EL (cell line): Measurements from ENCODE around the gene GPBP1L1.
"Not testable (repeated sequence)": the region's sequence is repeated elsewhere in the genome, so short reads cannot be mapped to it uniquely, and the experiment has no call there.

Source experiments
- DNase-seq: peaks from one replicate; pipeline ENCODE4 v3.0.0-alpha.2; 2016

GPBP1L1 gene

DNA sequence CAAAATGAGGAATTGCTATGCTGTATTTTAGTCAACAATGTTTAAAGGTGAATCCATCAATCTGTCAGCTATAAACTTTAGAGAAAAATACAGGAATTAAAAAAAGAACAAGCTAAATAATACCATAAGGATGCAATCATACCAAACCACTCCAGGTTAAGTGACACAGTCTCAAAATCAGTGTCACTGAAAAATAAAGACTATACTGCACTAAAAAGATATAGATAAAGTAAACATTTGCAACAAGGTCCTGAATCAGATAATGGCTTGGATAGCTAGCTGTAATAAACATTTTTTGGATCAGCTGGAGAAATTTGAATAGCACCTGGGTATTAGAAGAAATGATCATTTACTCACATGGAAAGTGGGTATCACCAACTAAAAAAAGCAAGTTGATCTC, 7.8 kb downstream of the GPBP1L1 start:
- no peak for DNase-seq

GRCh38 chr1:45677751-45678245, 8.5 kb downstream of the GPBP1L1 start:
- no peak for DNase-seq

GRCh38 chr1:45676553-45676952, 9.8 kb downstream of the GPBP1L1 start:
- not testable (repeated sequence) for DNase-seq

GRCh38 chr1:45674478-45674877, 11.9 kb downstream of the GPBP1L1 start:
- DNase-seq, result no peak

DNA sequence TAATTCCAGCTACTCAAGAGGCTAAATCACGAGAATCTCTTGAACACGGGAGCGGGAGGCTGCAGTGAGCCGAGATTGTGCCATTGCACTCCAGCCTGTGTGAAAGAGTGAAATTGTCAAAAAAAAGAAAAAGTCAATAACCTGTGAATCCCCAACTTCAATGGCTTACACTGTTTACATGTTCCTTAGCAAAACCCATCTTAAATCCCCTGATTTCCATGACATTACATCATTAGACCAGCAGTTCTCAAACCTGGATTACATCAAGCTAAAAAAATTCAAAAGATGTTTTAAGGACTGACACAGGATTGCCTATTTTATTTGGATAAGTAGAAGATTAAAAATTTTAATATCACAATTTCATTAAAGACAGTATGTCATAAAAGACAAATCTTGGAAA, 12.4 kb downstream of the GPBP1L1 start:
- peak; percentile 39 for DNase-seq

GRCh38 chr1:45669859-45670655, 16.3 kb downstream of the GPBP1L1 start:
- DNase-seq, result peak; percentile 63

DNA sequence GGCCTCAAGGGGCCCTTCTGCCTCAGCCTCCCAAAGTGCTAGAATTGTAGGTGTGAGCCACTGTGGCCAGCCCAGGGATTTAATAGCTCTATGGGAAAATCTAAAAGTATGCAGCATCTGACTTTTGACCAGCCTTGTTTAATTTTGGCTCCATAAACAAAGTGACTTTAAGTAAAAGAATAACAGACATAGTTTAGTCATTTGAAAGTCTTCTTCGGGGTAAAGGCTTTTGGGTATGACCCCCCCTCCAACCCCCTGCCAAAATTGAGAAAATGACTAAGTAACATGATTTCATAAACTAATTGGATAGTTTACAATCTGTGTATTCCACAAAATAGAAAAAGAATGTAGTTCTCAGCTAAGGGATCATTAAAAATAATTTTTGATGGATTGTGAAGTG, 17.0 kb downstream of the GPBP1L1 start:
- DNase-seq, result peak; percentile 25

DNA sequence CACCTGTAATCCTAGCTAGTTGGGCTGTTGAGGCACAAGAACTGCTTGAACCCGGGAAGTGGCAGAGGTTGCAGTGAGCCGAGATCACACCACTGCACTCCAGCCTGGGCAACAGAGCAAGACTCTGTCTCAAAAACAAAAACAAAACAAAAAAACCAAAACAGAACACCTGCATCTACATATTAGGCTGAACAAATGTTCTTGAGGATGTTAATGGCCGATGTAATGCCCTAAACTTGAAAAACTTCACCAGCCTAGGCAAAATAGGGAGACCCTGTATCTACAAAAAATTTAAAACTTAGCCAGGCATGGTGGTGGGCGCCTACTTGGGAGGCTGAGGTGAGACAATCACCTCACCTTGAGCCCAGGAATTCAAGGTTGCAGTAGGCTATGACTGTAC, 17.8 kb downstream of the GPBP1L1 start:
- no peak for DNase-seq

DNA sequence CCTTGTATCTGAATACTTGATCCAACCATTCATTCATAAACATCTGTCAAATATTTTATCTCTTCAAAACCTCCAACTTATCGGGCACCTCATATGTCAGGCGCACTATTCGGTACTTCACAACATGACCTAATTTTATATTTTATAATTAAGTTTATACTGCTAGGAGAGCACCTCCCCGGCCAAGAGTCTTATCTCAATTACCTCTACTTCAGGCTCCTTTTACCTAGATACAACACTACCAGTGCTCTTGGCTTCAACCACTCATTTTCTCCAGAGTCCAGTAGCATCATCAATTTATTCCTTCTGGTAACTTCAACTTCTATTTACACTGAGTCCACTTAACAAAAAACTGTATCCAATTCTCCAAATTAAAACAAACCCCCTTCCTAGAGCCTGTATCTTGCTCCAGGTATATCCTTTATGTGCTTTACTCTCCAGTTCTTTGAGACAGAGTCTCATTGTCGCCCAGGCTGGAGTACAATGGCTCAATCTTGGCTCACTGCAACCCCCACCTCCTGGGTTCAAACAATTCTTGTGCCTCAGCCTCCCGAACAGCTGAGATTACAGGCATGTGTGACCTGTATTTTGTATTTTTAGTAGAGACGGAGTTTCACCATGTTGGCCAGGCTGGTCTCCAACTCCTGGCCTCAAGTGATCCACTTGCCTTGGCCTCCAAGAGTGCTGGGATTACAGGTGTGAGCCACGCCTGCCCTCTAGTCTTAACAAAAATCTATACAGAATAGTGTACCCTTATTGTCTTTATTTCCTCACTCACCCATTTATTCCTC, 18.8 kb downstream of the GPBP1L1 start:
- DNase-seq, result no peak

DNA sequence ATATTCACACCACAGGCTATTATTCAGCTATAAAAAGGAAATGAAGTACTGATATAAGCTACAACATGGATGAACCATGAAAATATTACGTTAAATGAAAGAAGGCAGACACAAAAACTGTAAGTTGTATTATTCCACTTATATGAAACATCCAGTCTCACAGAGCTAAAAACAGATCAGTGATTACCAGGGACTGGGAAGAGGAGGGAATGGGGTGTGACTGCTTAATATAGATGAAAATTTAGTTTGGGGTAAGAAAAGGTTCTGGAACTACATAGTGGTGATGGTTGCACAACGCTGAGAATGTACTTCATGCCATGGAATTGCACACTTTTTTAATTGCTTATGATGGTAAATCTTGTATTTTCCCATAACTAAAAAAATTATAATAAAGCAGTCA, 19.5 kb downstream of the GPBP1L1 start:
- no peak for DNase-seq

- no peak for DNase-seq
Observed at GRCh38 chr1:45660336-45660735, 26.0 kb downstream of the GPBP1L1 start.

DNA sequence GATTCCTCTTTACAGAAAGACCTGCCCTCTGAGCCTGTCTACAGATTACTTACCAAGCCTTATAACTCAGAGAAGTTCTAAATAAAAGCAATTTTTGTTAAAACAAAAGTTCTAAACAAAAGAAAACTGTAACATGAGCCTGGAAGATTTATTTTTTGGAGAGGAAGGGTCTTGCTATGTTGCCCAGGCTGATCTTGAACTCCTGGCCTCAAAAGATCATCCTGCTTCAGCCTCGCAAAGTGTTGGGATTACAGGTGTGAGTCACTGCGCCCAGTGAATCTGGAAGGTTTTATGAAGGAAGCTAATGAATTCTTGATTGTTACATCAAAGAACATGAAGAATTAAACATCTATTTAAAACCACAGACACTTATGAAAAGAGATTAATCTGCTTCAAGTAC, 27.1 kb downstream of the GPBP1L1 start:
- DNase-seq, result no peak

- no peak for DNase-seq
Observed at GRCh38 chr1:45658171-45658570, 28.2 kb downstream of the GPBP1L1 start.

GRCh38 chr1:45656573-45657226, 29.6 kb downstream of the GPBP1L1 start:
- no peak for DNase-seq

- peak; percentile 28 for DNase-seq
Observed at GRCh38 chr1:45654540-45655280, 31.6 kb downstream of the GPBP1L1 start.

GRCh38 chr1:45647248-45648021, 38.9 kb downstream of the GPBP1L1 start:
- no peak for DNase-seq

DNA sequence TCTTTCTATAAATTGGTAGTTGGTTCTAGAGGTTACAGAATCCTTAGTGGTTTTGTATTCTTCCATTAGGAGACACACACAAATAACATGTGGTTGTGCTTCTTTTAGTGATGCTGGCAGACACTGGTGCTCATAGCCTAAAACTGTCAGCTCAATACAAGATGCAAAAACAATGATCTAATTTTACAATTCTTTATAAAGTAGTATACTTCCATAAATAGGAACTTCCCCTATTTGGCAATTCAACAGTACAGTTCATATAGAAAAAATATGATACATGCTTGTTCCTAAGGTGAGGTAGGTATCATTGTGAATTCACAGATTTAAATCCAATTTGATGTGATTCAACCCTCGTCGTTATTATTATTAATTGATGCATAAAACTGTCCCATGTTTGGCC, 41.7 kb downstream of the GPBP1L1 start:
- DNase-seq, result no peak

DNA sequence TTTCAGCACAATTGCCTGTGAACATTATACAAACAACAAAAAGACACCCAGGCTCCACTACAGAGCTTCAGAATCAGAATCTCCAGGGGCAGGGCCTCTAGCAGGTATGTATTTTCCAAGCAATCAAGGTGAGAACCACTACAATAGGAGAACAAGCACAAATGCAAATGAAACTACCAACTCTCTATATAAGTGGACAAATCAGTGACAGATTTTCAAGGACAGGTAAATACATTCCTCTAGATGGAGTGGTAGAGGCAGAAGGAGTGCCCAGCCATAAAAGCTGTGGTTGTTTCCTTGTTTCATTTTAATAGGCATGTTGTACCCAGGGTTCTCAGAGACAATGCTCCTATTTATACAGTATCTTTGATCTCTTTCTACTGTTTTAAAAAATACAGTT, 42.4 kb downstream of the GPBP1L1 start:
- no peak for DNase-seq

- no peak for DNase-seq
Observed at GRCh38 chr1:45643321-45643720, 43.0 kb downstream of the GPBP1L1 start.

DNA sequence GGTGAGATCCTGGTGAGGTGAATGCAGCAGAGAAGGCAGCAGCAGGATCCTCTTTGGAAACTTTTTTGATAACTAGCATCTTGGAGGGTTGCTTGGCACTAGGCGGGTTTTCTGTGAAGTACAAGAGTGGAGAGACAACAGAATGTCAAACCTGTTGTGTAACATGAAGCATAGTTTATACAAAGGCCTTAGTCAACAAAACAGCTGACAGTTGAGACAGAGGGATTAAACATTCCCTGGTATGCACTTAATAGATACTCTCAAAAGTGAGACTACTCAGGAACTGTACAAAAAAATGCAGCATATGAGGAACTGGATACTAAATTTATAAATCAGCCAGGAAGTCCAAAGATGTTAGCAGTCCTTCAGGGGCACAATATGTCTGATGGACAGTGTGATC, 46.0 kb downstream of the GPBP1L1 start:
- DNase-seq, result no peak

DNA sequence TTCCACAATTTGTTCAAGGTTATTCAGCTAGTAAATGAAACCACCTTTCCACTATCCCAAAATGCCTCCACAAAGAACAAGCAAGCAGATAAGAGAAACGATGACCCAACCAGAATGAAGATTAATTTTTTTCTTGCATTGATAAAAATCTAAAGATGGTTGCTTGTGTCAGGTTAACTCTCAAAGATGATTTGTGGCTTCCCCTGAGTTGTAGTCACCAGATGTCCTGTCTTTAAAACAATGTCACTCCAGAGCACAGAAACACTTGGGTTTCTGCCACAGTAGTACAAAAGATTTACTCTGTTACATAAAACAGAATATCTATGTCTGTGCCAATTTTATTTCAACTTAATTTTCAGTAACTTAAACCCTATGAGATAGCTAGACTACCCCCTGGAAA, 51.1 kb downstream of the GPBP1L1 start:
- no peak for DNase-seq

- DNase-seq, result no peak
Observed at GRCh38 chr1:45630429-45630828, 55.9 kb downstream of the GPBP1L1 start.
